Erythroblast (primary cell): ENCODE measurements around the gene GCNA.

Source experiments
- GATA1 ChIP-seq: IDR thresholded peaks from 2 replicates; pipeline ENCODE4 v1.6.1; 2011; ENCODE audit warnings: low read depth, mild to moderate bottlenecking, control low read depth, low read length, moderate library complexity
- POLR2A ChIP-seq: IDR thresholded peaks from 2 replicates; pipeline ENCODE4 v1.6.1; 2011; ENCODE audit warnings: mild to moderate bottlenecking, low read length

DNA sequence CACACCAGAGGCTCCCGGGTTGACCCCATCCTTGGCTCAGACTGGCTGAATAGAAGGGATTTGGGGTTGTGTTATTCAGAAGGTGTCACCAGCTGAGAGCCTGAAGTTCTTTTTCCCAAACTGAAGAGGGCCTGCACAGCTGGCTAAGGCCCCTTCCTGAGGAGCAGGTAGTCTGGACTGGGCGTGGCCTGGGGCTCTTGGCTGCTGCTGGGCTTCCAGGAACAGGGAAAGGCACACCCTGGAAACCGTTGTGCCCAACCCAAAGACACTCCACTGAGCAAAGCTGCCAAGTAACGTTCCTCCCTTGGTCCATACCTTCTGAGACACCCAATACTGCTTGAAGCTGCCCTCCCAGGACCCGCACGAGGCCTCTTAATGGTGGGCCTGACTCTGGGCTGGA is 48.3 kb downstream of the GCNA start:
- TF ChIP-seq POLR2A (no peak), GATA1 (no peak)
